Tibial nerve (tissue), 4 donors: ENCODE measurements around the gene RCOR1.

ENCODE experiments used
- EP300 ChIP-seq, 2 donors: sonication (generic); formaldehyde crosslinking; IDR thresholded peaks; one replicate each; pipeline ENCODE4 v1.6.1; 2017; ENCODE audit warnings: antibody characterized with exemption in 2 of 2, mild to moderate bottlenecking in 1 of 2
- POLR2A ChIP-seq, 2 donors: fragments of 450-650 bp; IDR thresholded peaks; one replicate each; pipeline ENCODE4 v1.6.1; 2017; ENCODE audit warnings: antibody characterized with exemption in 2 of 2, mild to moderate bottlenecking in 2 of 2, moderate library complexity in 2 of 2
- TF ChIP-seq, protein P1 (sequence below), 5 experiments: fragments of 200-600 bp in 3 of 5; fragments of 450-650 bp in 2 of 5; sonication (generic) in 3 of 5; IDR thresholded peaks; one replicate each; pipeline ENCODE4 v1.5.1; 2016 to 2019; ENCODE audit warnings: antibody characterized with exemption in 5 of 5, mild to moderate bottlenecking in 3 of 5, moderate library complexity in 2 of 5

DNA sequence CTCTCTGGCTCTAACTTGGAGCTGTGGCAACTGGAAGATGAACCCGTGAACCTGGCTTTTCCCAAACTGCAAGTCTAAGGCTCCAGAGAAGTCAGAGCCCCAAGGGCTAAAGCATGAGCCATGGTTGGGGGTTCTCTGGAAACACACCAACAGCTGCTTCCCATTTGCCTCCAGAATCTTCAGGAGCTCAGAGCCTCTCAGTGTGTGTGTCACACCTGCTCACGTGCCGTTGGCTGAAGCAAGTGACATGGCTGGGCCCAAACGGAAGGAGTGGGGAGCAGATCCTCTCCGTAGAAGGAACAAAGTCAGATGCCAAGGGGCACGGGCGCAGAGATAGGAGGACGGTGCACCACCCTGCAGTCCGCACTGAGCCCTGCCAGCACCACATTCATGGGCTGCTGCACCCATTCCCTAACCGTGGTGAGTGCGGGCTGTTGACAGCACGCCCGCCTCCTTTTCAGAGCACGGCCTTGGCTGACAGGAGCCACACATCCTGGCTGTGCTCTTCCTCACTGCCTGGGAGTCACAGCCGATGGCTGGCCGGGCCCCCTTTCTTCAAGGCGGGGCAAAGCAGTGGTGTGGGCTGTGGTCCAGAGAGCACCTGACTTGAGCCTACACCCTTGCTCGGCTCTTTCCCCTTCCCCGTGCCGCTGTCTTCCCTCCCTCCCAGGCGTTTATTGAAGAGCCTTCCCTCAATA lies 168.2 kb downstream of the RCOR1 start:
- TF ChIP-seq, protein P1, sequence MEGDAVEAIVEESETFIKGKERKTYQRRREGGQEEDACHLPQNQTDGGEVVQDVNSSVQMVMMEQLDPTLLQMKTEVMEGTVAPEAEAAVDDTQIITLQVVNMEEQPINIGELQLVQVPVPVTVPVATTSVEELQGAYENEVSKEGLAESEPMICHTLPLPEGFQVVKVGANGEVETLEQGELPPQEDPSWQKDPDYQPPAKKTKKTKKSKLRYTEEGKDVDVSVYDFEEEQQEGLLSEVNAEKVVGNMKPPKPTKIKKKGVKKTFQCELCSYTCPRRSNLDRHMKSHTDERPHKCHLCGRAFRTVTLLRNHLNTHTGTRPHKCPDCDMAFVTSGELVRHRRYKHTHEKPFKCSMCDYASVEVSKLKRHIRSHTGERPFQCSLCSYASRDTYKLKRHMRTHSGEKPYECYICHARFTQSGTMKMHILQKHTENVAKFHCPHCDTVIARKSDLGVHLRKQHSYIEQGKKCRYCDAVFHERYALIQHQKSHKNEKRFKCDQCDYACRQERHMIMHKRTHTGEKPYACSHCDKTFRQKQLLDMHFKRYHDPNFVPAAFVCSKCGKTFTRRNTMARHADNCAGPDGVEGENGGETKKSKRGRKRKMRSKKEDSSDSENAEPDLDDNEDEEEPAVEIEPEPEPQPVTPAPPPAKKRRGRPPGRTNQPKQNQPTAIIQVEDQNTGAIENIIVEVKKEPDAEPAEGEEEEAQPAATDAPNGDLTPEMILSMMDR (IDR thresholded peaks at IDR 0.05) = no peak
- no peak for TF ChIP-seq POLR2A (IDR thresholded peaks at IDR 0.05)
- TF ChIP-seq EP300 (IDR thresholded peaks at IDR 0.05) = no peak
